ENCODE results near the gene ZNF529. TPM values are rescaled to one million over a fixed set of nuclear protein-coding genes. Genes with fewer than 3 reads are reported as not detected.

ZNF529 gene
- total and polyA plus RNA-seq, 2 of the 13 experiments (the other 11 are each of a cell fraction or from before 2014, with no cell fraction given) = 9.3 to 10.6 TPM

GRCh38 chr19:36528194-36528920 lies 44.7 kb downstream of the ZNF529 start, which contains the start of gene ZNF260 (continued):
- TF ChIP-seq ZC3H13 (CRISPR knock-in tag; IDR thresholded peaks at IDR 0.05) = no peak
- peak; percentile 84 for TF ChIP-seq PITX1 (CRISPR knock-in tag; IDR thresholded peaks at IDR 0.05)
- 0 out of 2 replicates have a peak, but pooled peaks have one; percentile 7 for TF ChIP-seq FOXP4 (CRISPR knock-in tag; IDR thresholded peaks at IDR 0.05)
- peak; percentile 33; the same call in 1 of the 2 replicates for TF ChIP-seq ZNF749 (CRISPR knock-in tag; IDR thresholded peaks at IDR 0.05; ENCODE audit: borderline replicate concordance)
- no peak for TF ChIP-seq ZNF639 (CRISPR knock-in tag; conservative IDR thresholded peaks at IDR 0.05)
- TF ChIP-seq GPN1 (CRISPR knock-in tag; IDR thresholded peaks at IDR 0.05; ENCODE audit: borderline replicate concordance) = no peak
- peak; percentile 30 for TF ChIP-seq ZNF709 (CRISPR knock-in tag; IDR thresholded peaks at IDR 0.05)
- TF ChIP-seq ZNF720 (CRISPR knock-in tag; IDR thresholded peaks at IDR 0.05) = no peak
- no peak for TF ChIP-seq ZFP82 (CRISPR knock-in tag; IDR thresholded peaks at IDR 0.05; ENCODE audit: borderline replicate concordance)
- TF ChIP-seq NKX3-1 (CRISPR knock-in tag; IDR thresholded peaks at IDR 0.05) = 0 out of 2 replicates have a peak, but pooled peaks have one; percentile 19
- no peak for TF ChIP-seq E2F5 (CRISPR knock-in tag; conservative IDR thresholded peaks at IDR 0.05)
- TF ChIP-seq ZNF777 (CRISPR knock-in tag; IDR thresholded peaks at IDR 0.05) = peak; percentile 46; the same call in 1 of the 2 replicates
- TF ChIP-seq SETDB1 (CRISPR knock-in tag; IDR thresholded peaks at IDR 0.05; ENCODE audit: borderline replicate concordance) = no peak
- TF ChIP-seq HES4 (CRISPR knock-in tag; IDR thresholded peaks at IDR 0.05; ENCODE audit: borderline replicate concordance) = no peak; the same call in 1 of the 2 replicates
- no peak for TF ChIP-seq ATAD3A (CRISPR knock-in tag; IDR thresholded peaks at IDR 0.05)
- no peak for TF ChIP-seq ZNF282 (IDR thresholded peaks at IDR 0.05; ENCODE audit: partially characterized antibody)
- TF ChIP-seq NONO (IDR thresholded peaks at IDR 0.05) = no peak
- TF ChIP-seq NONO (CRISPR knock-in tag; conservative IDR thresholded peaks at IDR 0.05) = peak; percentile 33
- peak; percentile 45; the same call in 1 of the 2 replicates for TF ChIP-seq STAT5B (CRISPR knock-in tag; IDR thresholded peaks at IDR 0.05)
- TF ChIP-seq HMG20B (CRISPR knock-in tag; conservative IDR thresholded peaks at IDR 0.05) = no peak
- no peak; the same call in 1 of the 2 replicates for TF ChIP-seq STAT6 (CRISPR knock-in tag; IDR thresholded peaks at IDR 0.05; ENCODE audit: borderline replicate concordance)
- 0 out of 2 replicates have a peak, but pooled peaks have one; percentile 18 for TF ChIP-seq TBX3 (IDR thresholded peaks at IDR 0.05; ENCODE audit: borderline replicate concordance)

All from HepG2 (cell line).